ENCODE data around the gene ELFN2. TPM values are rescaled to one million over a fixed set of nuclear protein-coding genes. Genes with fewer than 3 reads are reported as not detected.

ELFN2 gene
- total and polyA plus RNA-seq, 2 donors (not counting 3 experiments of a cell fraction or from before 2014, with no cell fraction given) = 0.41 to 1.3 TPM

- H3K36me3 ChIP-seq (ENCODE audit: control insufficient read depth in 2 of 2, extremely low read depth in 1 of 2, insufficient read depth in 2 of 2, low read length in 2 of 2) = no peaks in the 10 kb centered on the region
- H3K4me3 ChIP-seq (replicated peaks in 1 of 3; ENCODE audit: insufficient read depth in 1 of 3, low read depth in 1 of 3, low read length in 3 of 3) = no peak overlapping the region
- ChIA-PET POLR2A (no interaction called here), CTCF (interaction anchor here (1.4 kb wide), 1 partner anchor 95 kb away, joined by 3 read pairs; no protein-coding TSS in a partner anchor)
- H3K9me1 ChIP-seq (replicated peaks; ENCODE audit: control insufficient read depth, extremely low read depth, insufficient read depth, low read length) = no peaks in the 10 kb centered on the region
- no peak overlapping the region for H2AFZ ChIP-seq (ENCODE audit: low read depth, low read length)
- intact Hi-C loops (cut with micrococcal nuclease) (no loop called here), dilution Hi-C loops (cut with MboI; ENCODE audit: extremely low pct_ligation_motif_present, low sequenced_read_pairs) (no loop called here)
- no peaks in the 10 kb centered on the region for H4K20me1 ChIP-seq (replicated peaks; ENCODE audit: control insufficient read depth, extremely low read depth, insufficient read depth, low read length)
- H3K4me2 ChIP-seq (ENCODE audit: insufficient read depth, low read length) = no peak overlapping the region
- no peak overlapping the region for H3K9ac ChIP-seq (replicated peaks; ENCODE audit: extremely low read depth, insufficient read depth, low read length)
- no peaks in the 10 kb centered on the region for H3K9me3 ChIP-seq (replicated peaks; ENCODE audit: control insufficient read depth, insufficient read depth, low read length)
- no peak overlapping the region for H3K27ac ChIP-seq (ENCODE audit: insufficient read depth, low read depth, low read length)
- FAIRE-seq = no peak
- no TSS peak for BruUV-seq (replicated peaks)
- TF ChIP-seq CTCF (IDR thresholded peaks at IDR 0.05; ENCODE audit: extremely low read depth in 1 of 2, insufficient read depth in 1 of 2, low read depth in 1 of 2, low read length in 2 of 2) (no peak), MAX (IDR thresholded peaks at IDR 0.05; ENCODE audit: insufficient read depth, insufficient read length) (no peak), JUN (IDR thresholded peaks at IDR 0.05; ENCODE audit: borderline replicate concordance, insufficient read depth, insufficient read length, low read depth) (no peak), FOS (IDR thresholded peaks at IDR 0.05; ENCODE audit: borderline replicate concordance, insufficient read depth, low read length) (no peak), POLR2AphosphoS5 (IDR thresholded peaks at IDR 0.05; ENCODE audit: insufficient read depth, low read depth, low read length) (no peak), MYC (IDR thresholded peaks at IDR 0.05; ENCODE audit: low read depth, low read length) (no peak), EZH2 (IDR thresholded peaks at IDR 0.05; ENCODE audit: borderline replicate concordance, low read depth, low read length, severe bottlenecking) (no peak), POLR2A (IDR thresholded peaks at IDR 0.05; ENCODE audit: low read depth, low read length) (no peak), GATA2 (IDR thresholded peaks at IDR 0.05; ENCODE audit: insufficient read depth, insufficient read length, low read depth, low read length) (no peak)
- peaks cover 2% of the 10 kb centered on the region for H3K4me1 ChIP-seq (ENCODE audit: control insufficient read depth, extremely low read depth, insufficient read depth, low read length)
- DNase-seq (ENCODE audit: low read depth, low spot score) = no peak
- H3K79me2 ChIP-seq (ENCODE audit: control insufficient read depth, insufficient read depth, low read length) = no peaks in the 10 kb centered on the region
- H3K27me3 ChIP-seq (ENCODE audit: control insufficient read depth in 2 of 2, insufficient read depth in 2 of 2, low read length in 2 of 2) = peaks cover 0 to 5% of the 10 kb centered on the region in 2 experiments
Measured at GRCh38 chr22:37413546-37413945, 13.7 kb downstream of the ELFN2 start.

Measured in endothelial cell of umbilical vein (primary cell).